Liver (tissue), 9 donors: Measurements from ENCODE around the gene KPRP. TPM values are rescaled to one million over a fixed set of nuclear protein-coding genes. Genes with fewer than 3 reads are reported as not detected.

ENCODE experiments used
- DNase-seq: peaks from one replicate; pipeline ENCODE4 v3.0.0-alpha.2; 2017; ENCODE audit warnings: low spot score
- H3K27ac ChIP-seq, 2 donors: one replicate each; pipeline ENCODE4 v1.7.0; 2013; ENCODE audit warnings: inconsistent platforms in 2 of 2, low read length in 2 of 2, control low read depth in 1 of 2, low read depth in 1 of 2, mild to moderate bottlenecking in 1 of 2
- H3K27me3 ChIP-seq, 4 donors: one replicate each; pipeline versions ENCODE4 v1.6.1 to v1.7.0; 2013; ENCODE audit warnings: low read length in 3 of 4, inconsistent platforms in 1 of 4, mild to moderate bottlenecking in 1 of 4, moderate library complexity in 1 of 4; ENCODE audit not compliant: control insufficient read depth in 4 of 4, insufficient read depth in 4 of 4
- H3K36me3 ChIP-seq, 4 donors: one replicate each; pipeline versions ENCODE4 v1.6.1 to v1.7.0; 2013; ENCODE audit warnings: low read length in 3 of 4, mild to moderate bottlenecking in 3 of 4, low read depth in 1 of 4, moderate library complexity in 1 of 4; ENCODE audit not compliant: control insufficient read depth in 4 of 4, insufficient read depth in 3 of 4
- H3K4me1 ChIP-seq, 4 donors: one replicate each; pipeline versions ENCODE4 v1.6.1 to v1.7.0; 2013; ENCODE audit warnings: low read length in 3 of 4, mild to moderate bottlenecking in 3 of 4, moderate library complexity in 1 of 4; ENCODE audit not compliant: control insufficient read depth in 4 of 4, insufficient read depth in 4 of 4
- H3K4me3 ChIP-seq, 3 donors: one replicate each; pipeline versions ENCODE4 v1.6.1 to v1.7.0; 2013; ENCODE audit warnings: low read length in 3 of 3, control low read depth in 1 of 3, low read depth in 1 of 3, mild to moderate bottlenecking in 1 of 3
- H3K9ac ChIP-seq, 2 donors: one replicate each; pipeline ENCODE4 v1.7.0; 2013; ENCODE audit warnings: low read length in 2 of 2, mild to moderate bottlenecking in 2 of 2, moderate library complexity in 2 of 2, control low read depth in 1 of 2, low read depth in 1 of 2
- H3K9me3 ChIP-seq, 4 donors: one replicate each; pipeline versions ENCODE4 v1.6.1 to v1.7.0; 2013; ENCODE audit warnings: low read length in 3 of 4; ENCODE audit not compliant: control insufficient read depth in 4 of 4
- FOXA1 ChIP-seq: IDR thresholded peaks from 2 replicates; pipeline ENCODE4 v1.6.1; 2016; ENCODE audit warnings: antibody characterized with exemption
- FOXA2 ChIP-seq: IDR thresholded peaks from 2 replicates; pipeline ENCODE4 v1.6.1; 2016; ENCODE audit warnings: antibody characterized with exemption
- GABPA ChIP-seq, 2 donors: IDR thresholded peaks in 1 of 2; conservative IDR thresholded peaks in 1 of 2; 2 replicates each; pipeline ENCODE4 v1.6.1; 2016; ENCODE audit warnings: antibody characterized with exemption in 2 of 2, mild to moderate bottlenecking in 1 of 2, moderate library complexity in 1 of 2
- HNF4A ChIP-seq, 2 donors: conservative IDR thresholded peaks; 2 replicates each; pipeline ENCODE4 v1.6.1; 2016; ENCODE audit warnings: antibody characterized with exemption in 2 of 2, mild to moderate bottlenecking in 2 of 2
- HNF4G ChIP-seq: IDR thresholded peaks from 2 replicates; pipeline ENCODE4 v1.6.1; 2016; ENCODE audit warnings: antibody characterized with exemption
- JUND ChIP-seq, 2 donors: IDR thresholded peaks; 2 replicates each; pipeline ENCODE4 v1.6.1; 2016; ENCODE audit warnings: antibody characterized with exemption in 2 of 2
- SP1 ChIP-seq: IDR thresholded peaks from 2 replicates; pipeline ENCODE4 v1.6.1; 2018; ENCODE audit warnings: antibody characterized with exemption, mild to moderate bottlenecking
- TAF1 ChIP-seq: conservative IDR thresholded peaks from 2 replicates; pipeline ENCODE4 v1.6.1; 2016; ENCODE audit warnings: antibody characterized with exemption, mild to moderate bottlenecking
- WGBS: extraction: QIAGEN DNeasy Blood & Tissue Kit; methylation state at CpG from one replicate; pipeline ENCODE4 v1.1.7; 2013; 5-methylcytosine and 5-hydroxymethylcytosine counted together
- polyA plus RNA-seq, 2 donors: library from polyadenylated mRNA; stranded (reverse) in 1 of 2; unstranded in 1 of 2; fragments of 200-250 nt in 1 of 2; fragments of >200 nt in 1 of 2; fragmentation: Nextera tagmentation in 1 of 2; extraction: Ambion mirVana in 1 of 2; gene quantifications; one replicate each; pipeline versions ENCODE4 v1.2.1 to v1.2.3, GENCODE V29; 2013 to 2015
- total RNA-seq, 2 donors: library from RNA; depleted of rRNA; stranded (reverse); fragments of >200 nt; gene quantifications; one replicate each; pipeline ENCODE4 v1.2.3, GENCODE V29; 2014
- TF ChIP-seq, protein P1 (sequence below): IDR thresholded peaks from 2 replicates; pipeline ENCODE4 v1.6.1; 2016; ENCODE audit warnings: antibody characterized with exemption
- TF ChIP-seq, protein P2 (sequence below): fragments of 150-350 bp; IDR thresholded peaks from 2 replicates; pipeline ENCODE4 v1.5.1; 2017; ENCODE audit warnings: improper control_type of control experiment, low read depth, low read length; ENCODE audit not compliant: missing input control
- TF ChIP-seq, protein P3 (sequence below): IDR thresholded peaks from 2 replicates; pipeline ENCODE4 v1.6.1; 2016; ENCODE audit warnings: antibody characterized with exemption, mild to moderate bottlenecking
- TF ChIP-seq, protein P4 (sequence below): IDR thresholded peaks from 2 replicates; pipeline ENCODE4 v1.6.1; 2016; ENCODE audit warnings: antibody characterized with exemption
- TF ChIP-seq, protein P5 (sequence below): IDR thresholded peaks from 2 replicates; pipeline ENCODE4 v1.6.1; 2016; ENCODE audit warnings: antibody characterized with exemption
- donor health status: healthy.
- donor health status: healthy.
- donor health status: healthy.
- donor health status: healthy.
- donor health status: healthy.

Gene KPRP
- total and polyA plus RNA-seq, 4 donors = not detected

DNA sequence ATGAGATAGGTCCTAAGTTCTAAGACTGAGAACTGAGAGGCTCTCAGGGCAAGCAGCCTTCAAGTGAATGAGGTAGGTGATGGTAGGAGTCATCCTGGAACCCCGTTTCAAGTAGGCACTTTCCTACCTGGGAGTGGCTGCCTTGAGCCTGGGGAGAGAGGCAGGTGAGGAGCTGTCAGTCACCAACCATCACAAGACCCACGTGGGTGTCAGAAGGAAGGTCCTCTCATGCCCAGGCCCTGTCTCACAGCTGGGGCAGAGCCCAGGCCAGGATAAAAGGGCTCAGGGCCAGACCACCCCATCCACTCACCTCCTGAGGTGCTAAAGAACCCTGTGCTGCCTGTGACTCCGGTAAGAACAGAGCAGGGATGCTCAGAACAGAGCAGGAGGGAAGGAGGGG, 38.6 kb downstream of the KPRP start, which contains the start of gene LCE1D:
Gene LCE1D (plus strand): TSS at position 301 of the 400 bp plus-strand sequence. CDS start 1,074 bp downstream, outside the sequence.
- Histone ChIP-seq H3K9me3 (no peaks in the 10 kb centered on the region), H3K4me3 (no peak within 1 kb of the TSS), H3K9ac (no peak within 1 kb of the TSS), H3K36me3 (no peaks in the 10 kb centered on the region), H3K27ac (no peak within 1 kb of the TSS), H3K4me1 (no peaks in the 10 kb centered on the region), H3K27me3 (peaks cover 0 to 3% (median 0%) of the 10 kb centered on the region in 4 donors)
- WGBS = 38% methylated on average over 3 of the region's 3 CpGs
- TF ChIP-seq TAF1 = no peak
- TF ChIP-seq, protein P1, sequence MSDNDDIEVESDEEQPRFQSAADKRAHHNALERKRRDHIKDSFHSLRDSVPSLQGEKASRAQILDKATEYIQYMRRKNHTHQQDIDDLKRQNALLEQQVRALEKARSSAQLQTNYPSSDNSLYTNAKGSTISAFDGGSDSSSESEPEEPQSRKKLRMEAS = no peak
- TF ChIP-seq, protein P2, sequence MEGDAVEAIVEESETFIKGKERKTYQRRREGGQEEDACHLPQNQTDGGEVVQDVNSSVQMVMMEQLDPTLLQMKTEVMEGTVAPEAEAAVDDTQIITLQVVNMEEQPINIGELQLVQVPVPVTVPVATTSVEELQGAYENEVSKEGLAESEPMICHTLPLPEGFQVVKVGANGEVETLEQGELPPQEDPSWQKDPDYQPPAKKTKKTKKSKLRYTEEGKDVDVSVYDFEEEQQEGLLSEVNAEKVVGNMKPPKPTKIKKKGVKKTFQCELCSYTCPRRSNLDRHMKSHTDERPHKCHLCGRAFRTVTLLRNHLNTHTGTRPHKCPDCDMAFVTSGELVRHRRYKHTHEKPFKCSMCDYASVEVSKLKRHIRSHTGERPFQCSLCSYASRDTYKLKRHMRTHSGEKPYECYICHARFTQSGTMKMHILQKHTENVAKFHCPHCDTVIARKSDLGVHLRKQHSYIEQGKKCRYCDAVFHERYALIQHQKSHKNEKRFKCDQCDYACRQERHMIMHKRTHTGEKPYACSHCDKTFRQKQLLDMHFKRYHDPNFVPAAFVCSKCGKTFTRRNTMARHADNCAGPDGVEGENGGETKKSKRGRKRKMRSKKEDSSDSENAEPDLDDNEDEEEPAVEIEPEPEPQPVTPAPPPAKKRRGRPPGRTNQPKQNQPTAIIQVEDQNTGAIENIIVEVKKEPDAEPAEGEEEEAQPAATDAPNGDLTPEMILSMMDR = no peak
- TF ChIP-seq HNF4G = no peak
- no peak for TF ChIP-seq FOXA2
- no peak for TF ChIP-seq HNF4A (conservative IDR thresholded peaks at IDR 0.05)
- no peak for TF ChIP-seq JUND (IDR thresholded peaks at IDR 0.05)
- TF ChIP-seq GABPA (IDR thresholded peaks at IDR 0.05 in 1 of 2, conservative IDR thresholded peaks at IDR 0.05 in 1 of 2) = no peak
- TF ChIP-seq FOXA1 = no peak
- DNase-seq = no peak

DNA sequence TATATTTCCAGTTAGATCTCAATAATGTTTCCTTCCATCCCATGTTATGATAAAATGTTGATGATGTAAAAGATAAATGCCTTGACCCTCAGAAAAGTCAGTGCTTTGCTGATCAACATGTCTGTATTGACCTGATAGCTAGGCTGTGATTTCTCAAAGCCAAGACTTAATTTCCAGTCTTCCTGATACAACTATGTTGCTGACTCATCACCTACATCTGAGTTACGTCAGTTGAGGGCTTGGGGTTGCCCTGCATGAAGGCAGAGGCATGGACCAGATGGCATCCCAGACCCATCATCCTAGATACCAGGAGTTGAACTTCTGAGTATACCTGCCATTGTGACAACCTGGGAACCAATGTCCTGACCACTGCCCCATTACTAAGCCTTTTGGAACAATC, 43.5 kb downstream of the KPRP start:
- Histone ChIP-seq H3K36me3 (no peaks in the 10 kb centered on the region), H3K4me3 (no peak overlapping the region), H3K4me1 (no peaks in the 10 kb centered on the region), H3K9me3 (no peaks in the 10 kb centered on the region), H3K27me3 (peaks cover 0 to 3% (median 0%) of the 10 kb centered on the region in 4 donors), H3K9ac (no peak overlapping the region), H3K27ac (no peak overlapping the region)
- DNase-seq = no peak
- 40% methylated on average over 1 of the region's 1 CpG for WGBS
- TF ChIP-seq SP1 (no peak), FOXA2 (no peak), FOXA1 (no peak), HNF4G (no peak), JUND (IDR thresholded peaks at IDR 0.05) (no peak), GABPA (IDR thresholded peaks at IDR 0.05 in 1 of 2, conservative IDR thresholded peaks at IDR 0.05 in 1 of 2) (no peak), HNF4A (conservative IDR thresholded peaks at IDR 0.05) (no peak)
- TF ChIP-seq, protein P3, sequence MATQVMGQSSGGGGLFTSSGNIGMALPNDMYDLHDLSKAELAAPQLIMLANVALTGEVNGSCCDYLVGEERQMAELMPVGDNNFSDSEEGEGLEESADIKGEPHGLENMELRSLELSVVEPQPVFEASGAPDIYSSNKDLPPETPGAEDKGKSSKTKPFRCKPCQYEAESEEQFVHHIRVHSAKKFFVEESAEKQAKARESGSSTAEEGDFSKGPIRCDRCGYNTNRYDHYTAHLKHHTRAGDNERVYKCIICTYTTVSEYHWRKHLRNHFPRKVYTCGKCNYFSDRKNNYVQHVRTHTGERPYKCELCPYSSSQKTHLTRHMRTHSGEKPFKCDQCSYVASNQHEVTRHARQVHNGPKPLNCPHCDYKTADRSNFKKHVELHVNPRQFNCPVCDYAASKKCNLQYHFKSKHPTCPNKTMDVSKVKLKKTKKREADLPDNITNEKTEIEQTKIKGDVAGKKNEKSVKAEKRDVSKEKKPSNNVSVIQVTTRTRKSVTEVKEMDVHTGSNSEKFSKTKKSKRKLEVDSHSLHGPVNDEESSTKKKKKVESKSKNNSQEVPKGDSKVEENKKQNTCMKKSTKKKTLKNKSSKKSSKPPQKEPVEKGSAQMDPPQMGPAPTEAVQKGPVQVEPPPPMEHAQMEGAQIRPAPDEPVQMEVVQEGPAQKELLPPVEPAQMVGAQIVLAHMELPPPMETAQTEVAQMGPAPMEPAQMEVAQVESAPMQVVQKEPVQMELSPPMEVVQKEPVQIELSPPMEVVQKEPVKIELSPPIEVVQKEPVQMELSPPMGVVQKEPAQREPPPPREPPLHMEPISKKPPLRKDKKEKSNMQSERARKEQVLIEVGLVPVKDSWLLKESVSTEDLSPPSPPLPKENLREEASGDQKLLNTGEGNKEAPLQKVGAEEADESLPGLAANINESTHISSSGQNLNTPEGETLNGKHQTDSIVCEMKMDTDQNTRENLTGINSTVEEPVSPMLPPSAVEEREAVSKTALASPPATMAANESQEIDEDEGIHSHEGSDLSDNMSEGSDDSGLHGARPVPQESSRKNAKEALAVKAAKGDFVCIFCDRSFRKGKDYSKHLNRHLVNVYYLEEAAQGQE = no peak
- TF ChIP-seq, protein P4, sequence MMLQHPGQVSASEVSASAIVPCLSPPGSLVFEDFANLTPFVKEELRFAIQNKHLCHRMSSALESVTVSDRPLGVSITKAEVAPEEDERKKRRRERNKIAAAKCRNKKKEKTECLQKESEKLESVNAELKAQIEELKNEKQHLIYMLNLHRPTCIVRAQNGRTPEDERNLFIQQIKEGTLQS = no peak
- TF ChIP-seq, protein P5, sequence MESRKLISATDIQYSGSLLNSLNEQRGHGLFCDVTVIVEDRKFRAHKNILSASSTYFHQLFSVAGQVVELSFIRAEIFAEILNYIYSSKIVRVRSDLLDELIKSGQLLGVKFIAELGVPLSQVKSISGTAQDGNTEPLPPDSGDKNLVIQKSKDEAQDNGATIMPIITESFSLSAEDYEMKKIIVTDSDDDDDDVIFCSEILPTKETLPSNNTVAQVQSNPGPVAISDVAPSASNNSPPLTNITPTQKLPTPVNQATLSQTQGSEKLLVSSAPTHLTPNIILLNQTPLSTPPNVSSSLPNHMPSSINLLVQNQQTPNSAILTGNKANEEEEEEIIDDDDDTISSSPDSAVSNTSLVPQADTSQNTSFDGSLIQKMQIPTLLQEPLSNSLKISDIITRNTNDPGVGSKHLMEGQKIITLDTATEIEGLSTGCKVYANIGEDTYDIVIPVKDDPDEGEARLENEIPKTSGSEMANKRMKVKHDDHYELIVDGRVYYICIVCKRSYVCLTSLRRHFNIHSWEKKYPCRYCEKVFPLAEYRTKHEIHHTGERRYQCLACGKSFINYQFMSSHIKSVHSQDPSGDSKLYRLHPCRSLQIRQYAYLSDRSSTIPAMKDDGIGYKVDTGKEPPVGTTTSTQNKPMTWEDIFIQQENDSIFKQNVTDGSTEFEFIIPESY = no peak
- TF ChIP-seq, protein P2 = no peak
